T1000 (cell line): ENCODE data around the gene OR13A1.
"Not testable (repeated sequence)": the region's sequence is repeated elsewhere in the genome, so short reads cannot be mapped to it uniquely, and the experiment has no call there.

Source experiments
- DNase-seq: peaks from one replicate; lab custom pipeline; 2025; ENCODE audit warnings: mixed read lengths; lab: John Stamatoyannopoulos, UW

The OR13A1 gene

GRCh38 chr10:45315508-45315907 lies at the start of gene OR13A1:
Gene OR13A1 (minus strand): TSS chr10:45315608. CDS start chr10:45304422, 11,186 bp downstream.
- DNase-seq = no peak

GRCh38 chr10:45361983-45362799 lies 46.8 kb upstream of the OR13A1 start:
- not testable (repeated sequence) for DNase-seq

GRCh38 chr10:45358961-45359360 lies 43.6 kb upstream of the OR13A1 start:
- DNase-seq = not testable (repeated sequence)

- DNase-seq = no peak
These were observed 40.1 kb upstream of the OR13A1 start for GRCh38 chr10:45355494-45355893.

- no peak for DNase-seq
These were observed 38.9 kb upstream of the OR13A1 start for GRCh38 chr10:45354261-45354660.

- DNase-seq = no peak
These were observed 37.8 kb upstream of the OR13A1 start for GRCh38 chr10:45353186-45353585.

- not testable (repeated sequence) for DNase-seq
These were observed 32.9 kb upstream of the OR13A1 start for GRCh38 chr10:45348196-45348765.

GRCh38 chr10:45347464-45347863 lies 32.1 kb upstream of the OR13A1 start:
- DNase-seq = not testable (repeated sequence)

GRCh38 chr10:45346652-45347335 lies 31.4 kb upstream of the OR13A1 start:
- not testable (repeated sequence) for DNase-seq

GRCh38 chr10:45340420-45340819 lies 25.0 kb upstream of the OR13A1 start:
- DNase-seq = not testable (repeated sequence)

GRCh38 chr10:45339894-45340293 lies 24.5 kb upstream of the OR13A1 start:
- DNase-seq = no peak

- DNase-seq = not testable (repeated sequence)
These were observed 16.4 kb upstream of the OR13A1 start for GRCh38 chr10:45331824-45332223.

GRCh38 chr10:45326864-45327263 lies 11.5 kb upstream of the OR13A1 start:
- DNase-seq = not testable (repeated sequence)

- no peak for DNase-seq
These were observed 9.7 kb upstream of the OR13A1 start for GRCh38 chr10:45325116-45325515.

- DNase-seq = no peak
These were observed 4.3 kb upstream of the OR13A1 start for GRCh38 chr10:45319702-45320101.

GRCh38 chr10:45313264-45313873 lies 2.0 kb downstream of the OR13A1 start:
- DNase-seq = no peak

- DNase-seq = no peak
These were observed 6.7 kb downstream of the OR13A1 start for GRCh38 chr10:45308707-45309106.

- DNase-seq = no peak
These were observed 12.8 kb downstream of the OR13A1 start for GRCh38 chr10:45302573-45302972.

- DNase-seq = not testable (repeated sequence)
These were observed 17.0 kb downstream of the OR13A1 start for GRCh38 chr10:45298341-45298955.

- no peak for DNase-seq
These were observed 20.7 kb downstream of the OR13A1 start for GRCh38 chr10:45294681-45295080.

GRCh38 chr10:45286980-45287379 lies 28.4 kb downstream of the OR13A1 start:
- DNase-seq = no peak

- DNase-seq = no peak
These were observed 33.3 kb downstream of the OR13A1 start for GRCh38 chr10:45282061-45282460.
